ENCODE data around the gene DAZAP2.
"Not testable (repeated sequence)": the region's sequence is repeated elsewhere in the genome, so short reads cannot be mapped to it uniquely, and the experiment has no call there.

DAZAP2 gene

DNA sequence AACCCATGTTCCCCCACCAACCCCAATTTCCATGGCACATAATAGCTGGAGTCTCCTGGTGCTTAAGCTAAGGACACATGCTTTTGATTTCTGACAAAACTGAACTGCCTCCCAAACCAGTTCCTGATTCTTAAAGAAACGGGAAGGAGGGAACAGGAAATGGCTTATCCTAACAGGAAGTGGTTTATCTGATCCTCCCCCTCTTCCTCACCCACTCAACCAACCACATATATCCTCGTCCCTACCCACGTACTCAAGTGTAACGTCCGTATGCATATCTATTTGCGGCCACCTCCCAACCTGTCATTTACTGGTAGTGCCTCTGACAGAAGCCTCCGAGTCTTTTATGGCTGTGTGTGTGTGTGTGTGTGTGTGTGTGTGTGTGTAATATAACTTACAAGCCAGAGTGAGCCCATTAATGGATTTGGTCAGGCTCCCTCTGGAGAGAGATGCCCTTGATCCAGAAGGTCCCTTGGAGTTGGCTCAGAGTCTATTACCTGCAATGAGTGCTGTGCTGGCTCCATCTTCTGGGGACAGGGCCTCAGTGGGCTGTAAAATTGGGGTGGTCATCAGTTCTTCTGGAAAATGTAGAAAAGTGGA, 7.7 kb downstream of the DAZAP2 start:
- DNase-seq = no peak

GRCh38 chr12:51247523-51248206, 9.0 kb downstream of the DAZAP2 start:
- DNase-seq = no peak

DNA sequence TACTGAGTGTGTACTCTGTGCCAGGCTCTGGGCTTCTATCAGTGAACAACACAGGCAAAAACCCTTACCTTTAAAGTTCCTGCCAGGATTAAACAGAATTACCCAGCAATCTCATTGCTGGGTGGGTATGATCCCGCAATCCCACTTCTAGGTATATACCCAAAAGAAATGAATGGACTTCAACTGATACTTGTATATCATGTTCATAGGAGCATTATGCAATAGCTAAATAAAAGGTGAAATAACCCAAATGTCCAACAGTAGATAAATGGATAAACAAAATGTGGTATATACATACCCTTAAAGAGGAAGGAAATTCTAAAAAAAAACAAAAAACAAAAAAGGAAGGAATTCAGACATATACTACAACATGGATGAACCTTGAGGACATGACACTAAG, 14.7 kb downstream of the DAZAP2 start:
- no peak for DNase-seq

DNA sequence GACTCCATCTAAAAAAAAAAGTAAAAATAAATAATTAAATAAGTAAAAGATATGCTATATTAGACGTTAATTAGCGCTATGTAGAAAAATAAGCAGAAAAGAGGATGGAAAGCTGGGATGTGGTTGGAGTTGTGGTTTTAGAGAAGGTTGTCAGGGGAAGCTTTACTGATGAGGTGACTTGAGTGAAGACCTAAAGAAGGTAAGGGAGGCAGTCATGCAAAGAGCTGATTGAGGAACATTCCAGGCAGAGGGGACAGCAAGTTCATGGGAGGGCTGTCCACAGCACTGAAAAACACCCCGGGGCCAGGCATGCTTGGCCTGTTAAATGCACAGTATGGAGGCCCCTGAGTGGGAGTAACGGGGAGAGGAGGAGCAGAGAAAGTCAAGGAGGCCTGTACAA, 15.9 kb downstream of the DAZAP2 start:
- DNase-seq = no peak

DNA sequence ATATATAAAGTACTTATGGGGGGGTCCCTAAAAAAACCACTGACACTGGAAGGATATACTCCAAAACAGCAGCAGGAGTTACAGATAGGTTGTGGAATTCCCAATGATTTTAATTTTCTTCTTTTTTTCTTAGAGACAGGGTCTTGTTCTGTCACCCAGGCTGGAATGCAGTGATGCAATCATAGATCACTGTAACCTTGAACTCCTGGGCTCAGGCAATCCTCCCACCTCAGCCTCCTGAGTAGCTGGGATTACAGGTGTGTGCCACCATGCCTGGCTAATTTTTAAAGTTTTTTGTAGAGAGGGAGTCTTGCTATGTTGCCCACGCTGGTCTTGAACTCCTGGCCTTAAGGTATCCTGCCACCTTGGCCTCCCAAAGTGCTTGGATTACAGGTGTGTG, 21.0 kb downstream of the DAZAP2 start:
- not testable (repeated sequence) for DNase-seq

DNA sequence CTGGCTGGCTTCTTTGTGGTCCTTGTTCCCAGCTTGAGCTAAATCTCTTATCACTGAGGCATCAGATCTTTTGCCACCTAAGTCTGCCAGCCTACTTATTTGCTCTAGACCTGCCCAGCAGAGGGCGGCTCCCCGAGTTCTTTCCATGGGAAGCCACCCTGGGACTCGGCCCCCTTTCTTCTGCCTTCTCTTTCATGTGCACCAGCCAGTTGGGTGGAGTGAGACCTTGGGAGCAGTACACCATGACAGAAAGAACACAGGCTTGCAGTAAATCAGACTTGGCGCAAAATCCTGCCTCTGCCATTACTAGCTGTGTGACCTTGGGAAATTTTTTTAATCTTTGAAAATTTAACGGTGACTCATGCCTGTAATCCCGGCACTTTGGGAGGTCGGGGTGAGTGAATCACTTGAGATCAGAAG, 24.1 kb downstream of the DAZAP2 start:
- DNase-seq = peak in 3 of 56 donors; percentile 7 to 33 (median 31)

- DNase-seq = no peak
Measured at GRCh38 chr12:51263341-51263740, 24.7 kb downstream of the DAZAP2 start.

- DNase-seq = no peak
Measured at GRCh38 chr12:51264297-51264696, 25.7 kb downstream of the DAZAP2 start.

- DNase-seq = no peak
Measured at GRCh38 chr12:51265024-51265423, 26.4 kb downstream of the DAZAP2 start.

- DNase-seq = peak in 4 of 56 donors; percentile 4 to 34 (median 9)
Measured at GRCh38 chr12:51269174-51270066, 30.8 kb downstream of the DAZAP2 start.

DNA sequence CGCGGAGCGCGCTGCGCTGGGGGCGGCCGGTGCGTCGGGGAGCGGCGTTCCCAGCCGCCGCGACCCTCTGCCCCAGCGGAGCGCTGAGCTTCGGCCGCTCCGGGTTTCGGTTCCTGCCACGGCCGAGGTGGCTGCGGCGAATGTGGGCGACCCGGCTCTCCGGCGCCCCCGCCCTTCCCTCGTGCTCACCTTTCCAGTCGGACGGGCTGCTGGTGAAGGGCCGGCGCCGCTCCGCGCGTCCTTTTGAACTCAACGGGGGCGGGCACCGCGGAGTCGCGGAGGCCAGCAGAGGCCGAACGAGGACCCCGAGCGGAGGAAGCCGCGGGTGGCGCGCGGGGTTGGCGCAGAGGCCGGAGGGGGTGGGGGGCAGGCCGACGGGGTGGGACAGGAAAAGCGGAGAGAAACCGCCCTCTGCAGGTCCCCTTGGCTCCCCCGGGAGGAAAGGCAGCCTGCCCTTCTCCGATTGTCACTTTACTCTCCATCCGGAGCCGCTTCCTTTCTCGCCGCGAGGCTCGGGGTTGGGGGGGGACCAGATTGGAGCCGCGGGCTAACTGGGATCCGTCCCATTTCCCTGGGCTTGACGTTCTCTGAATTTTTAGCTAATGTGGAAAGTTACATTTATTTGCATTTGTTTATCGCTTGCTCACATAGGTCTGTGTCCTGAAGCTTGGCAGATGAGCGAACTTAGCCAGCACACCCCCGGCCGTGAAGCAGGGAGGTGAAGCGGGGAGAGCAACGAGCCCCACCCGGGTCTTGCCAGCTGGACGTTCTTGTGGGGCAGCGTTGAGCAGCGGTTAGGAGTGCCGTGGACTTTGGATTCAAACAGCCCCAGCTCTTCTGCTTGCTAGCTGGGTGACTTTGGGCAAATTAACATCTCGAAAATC, 31.7 kb downstream of the DAZAP2 start, which contains the start of gene SMAGP:
SMAGP (minus strand) TSS at position 349 of the 884 bp plus-strand sequence. CDS start 1,137 bp downstream, outside the sequence.
- DNase-seq = peak in 8 of 56 donors; percentile 5 to 43 (median 12)

DNA sequence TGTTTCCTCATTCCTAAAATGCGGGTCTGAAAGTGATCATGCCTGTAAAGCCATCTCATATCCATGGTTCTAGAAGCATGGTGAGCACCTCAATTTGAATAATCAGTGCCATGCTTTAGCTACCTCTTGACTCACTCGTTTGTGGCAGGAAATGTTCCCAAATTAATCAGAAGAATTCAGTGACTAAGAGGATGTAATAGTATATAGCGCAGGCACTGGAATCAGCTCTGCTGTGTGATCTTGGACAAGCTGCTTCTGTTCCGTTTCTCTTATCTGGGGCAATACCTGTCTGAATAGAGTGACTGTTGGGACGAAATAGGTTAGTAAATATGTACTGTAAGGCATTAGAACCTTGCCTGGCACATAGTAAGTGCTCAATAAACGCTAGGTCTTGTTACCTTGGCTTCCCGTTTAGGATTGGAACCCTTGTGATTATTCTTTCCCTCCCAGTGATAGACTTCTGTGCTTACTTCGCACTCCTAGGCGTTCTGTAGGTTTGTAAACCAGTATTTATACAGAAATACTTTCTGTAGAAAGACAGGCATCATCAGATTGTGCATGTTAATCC, 32.4 kb downstream of the DAZAP2 start:
- peak in 1 of 56 donors; percentile 4 for DNase-seq

- not testable (repeated sequence) for DNase-seq
Measured at GRCh38 chr12:51272810-51273209, 34.2 kb downstream of the DAZAP2 start.

GRCh38 chr12:51275088-51275487, 36.5 kb downstream of the DAZAP2 start:
- no peak for DNase-seq

DNA sequence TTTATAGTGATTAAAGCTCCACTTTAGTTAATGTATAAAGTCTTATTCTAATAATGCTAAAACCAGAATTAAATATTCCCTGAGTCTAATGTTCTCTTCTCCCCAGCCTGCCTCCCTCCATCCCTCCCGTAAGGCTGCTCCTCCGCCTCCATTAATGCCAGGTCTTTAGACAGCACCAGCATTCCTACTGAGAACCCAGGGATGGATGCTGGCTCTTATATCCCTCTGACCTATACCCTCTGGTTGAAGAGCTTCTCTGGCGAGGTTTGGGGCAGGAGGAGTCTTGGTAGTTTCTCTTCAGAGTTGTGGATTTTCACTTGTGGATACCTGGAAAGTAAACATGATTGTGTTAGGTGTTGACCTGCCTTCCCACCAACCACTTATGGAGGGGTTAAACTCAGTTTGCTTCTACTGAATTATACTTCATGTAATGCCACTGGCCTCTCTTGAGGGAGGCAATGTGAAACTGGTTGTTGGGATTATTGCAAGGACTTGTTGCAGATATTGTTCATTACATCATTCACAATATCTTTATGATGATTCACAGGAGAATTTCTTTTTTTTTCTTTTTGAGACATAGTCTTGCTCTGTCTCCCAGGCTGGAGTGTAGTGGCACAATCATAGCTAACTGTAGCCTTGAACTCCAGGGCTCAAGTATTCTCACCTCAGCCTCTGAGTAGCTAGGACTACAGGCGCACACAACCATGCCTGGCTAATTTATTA, 42.7 kb downstream of the DAZAP2 start:
- no peak for DNase-seq

DNA sequence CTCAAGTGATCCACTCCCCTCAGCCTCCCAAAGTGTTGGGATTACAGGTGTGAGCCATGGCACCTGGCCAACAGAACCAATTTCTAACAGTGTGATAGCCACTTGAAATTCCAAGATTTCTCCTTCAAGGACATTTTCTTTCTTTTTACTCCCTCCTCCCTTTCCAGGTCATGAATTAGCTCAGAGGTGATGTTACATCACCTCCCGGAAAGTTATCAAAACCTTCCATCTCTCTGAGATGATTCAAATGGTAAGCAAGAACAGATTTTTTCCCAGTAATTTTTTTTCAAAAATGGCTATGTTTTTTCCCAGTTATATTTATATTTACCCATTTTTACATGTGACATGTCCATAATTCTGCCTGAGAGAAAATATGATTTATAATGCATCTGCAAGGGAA, 47.2 kb downstream of the DAZAP2 start:
- DNase-seq = no peak

DNA sequence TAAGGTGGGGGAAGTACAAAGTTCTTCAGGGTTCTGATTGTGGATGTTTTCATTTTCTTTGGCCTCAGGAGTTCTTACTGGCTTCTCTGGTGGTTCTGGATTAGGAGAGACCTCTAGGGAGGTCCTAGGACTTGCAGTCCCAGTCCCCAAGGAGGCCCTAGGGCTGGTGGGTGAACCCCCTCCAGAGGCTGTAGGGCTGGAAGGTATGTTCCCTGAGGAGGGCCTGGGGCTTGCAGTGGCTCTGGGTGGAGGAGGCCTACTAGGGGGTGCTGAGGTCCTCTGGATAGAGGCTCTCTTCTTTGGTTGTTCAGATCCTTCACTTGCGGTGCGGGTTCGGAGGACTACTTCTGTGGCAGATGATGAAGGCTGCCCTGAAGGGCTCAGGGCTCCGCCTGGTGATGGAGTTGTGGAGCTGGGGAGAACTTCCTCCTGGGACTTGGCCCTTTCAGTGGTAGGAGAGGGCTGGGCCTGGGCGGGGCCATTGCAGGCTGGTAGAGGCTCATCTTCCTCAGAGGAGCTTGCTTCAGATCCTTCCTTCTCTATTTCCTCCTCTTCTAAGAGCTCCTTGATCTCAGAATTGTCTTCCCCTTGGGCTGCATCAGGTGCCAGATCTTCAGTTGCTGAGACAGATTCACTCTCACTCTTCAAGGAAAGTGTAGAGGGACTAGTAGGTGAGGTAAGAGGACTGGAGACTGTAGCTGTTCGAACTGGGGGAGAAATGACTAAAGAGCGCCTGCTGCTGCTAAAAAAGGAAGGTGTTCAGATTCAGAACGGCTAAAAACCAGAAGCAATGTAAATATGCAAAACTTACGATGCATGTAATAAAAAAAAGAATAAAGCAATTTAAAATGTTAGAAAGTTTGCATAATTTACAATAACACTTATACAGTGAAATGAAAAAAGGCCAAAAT, 53.2 kb downstream of the DAZAP2 start:
- peak in 7 of 56 donors; percentile 1 to 26 (median 5) for DNase-seq
